Measurements from ENCODE around the gene DOK1. TPM values are rescaled to one million over a fixed set of nuclear protein-coding genes. Genes with fewer than 3 reads are reported as not detected.
"Not testable (repeated sequence)": the region's sequence is repeated elsewhere in the genome, so short reads cannot be mapped to it uniquely, and the experiment has no call there.

The DOK1 gene
- total and polyA plus RNA-seq, 4 donors: 7.5 to 14.5 (median 12.6) TPM

DNA sequence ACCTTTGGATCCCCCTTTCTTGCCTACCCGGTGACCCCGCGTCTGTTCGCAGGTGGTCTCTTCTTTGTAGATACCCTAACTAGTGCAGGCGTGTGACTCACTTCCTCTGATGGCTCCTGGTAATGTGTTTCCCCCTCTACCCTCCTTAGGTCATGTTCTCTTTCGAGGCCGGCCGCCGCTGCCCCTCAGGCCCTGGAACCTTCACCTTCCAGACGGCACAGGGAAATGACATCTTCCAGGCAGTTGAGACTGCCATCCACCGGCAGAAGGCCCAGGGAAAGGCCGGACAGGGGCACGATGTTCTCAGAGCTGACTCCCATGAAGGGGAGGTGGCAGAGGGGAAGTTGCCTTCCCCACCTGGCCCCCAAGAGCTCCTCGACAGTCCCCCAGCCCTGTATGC is 1.6 kb downstream of the DOK1 start:
- no peak overlapping the region for H3K4me3 ChIP-seq (ENCODE audit: low read depth, low read length)
- peaks cover 33% of the 10 kb centered on the region for H3K27me3 ChIP-seq (ENCODE audit: control insufficient read depth, insufficient read depth, low read length)
- H3K27ac ChIP-seq (ENCODE audit: low read depth, low read length): no peak overlapping the region
- DNase-seq (ENCODE audit: low read depth in 4 of 6, low spot score in 6 of 6): no peak
- H3K9me3 ChIP-seq (ENCODE audit: control insufficient read depth, insufficient read depth, low read length): no peaks in the 10 kb centered on the region
- 80% methylated on average over 14 of the region's 14 CpGs for WGBS (ENCODE audit: insufficient coverage)
- H3K4me1 ChIP-seq (ENCODE audit: control insufficient read depth, insufficient read depth, low read length): peaks cover 38% of the 10 kb centered on the region
- H3K36me3 ChIP-seq (ENCODE audit: control insufficient read depth, insufficient read depth, low read length): peaks cover 14% of the 10 kb centered on the region

DNA sequence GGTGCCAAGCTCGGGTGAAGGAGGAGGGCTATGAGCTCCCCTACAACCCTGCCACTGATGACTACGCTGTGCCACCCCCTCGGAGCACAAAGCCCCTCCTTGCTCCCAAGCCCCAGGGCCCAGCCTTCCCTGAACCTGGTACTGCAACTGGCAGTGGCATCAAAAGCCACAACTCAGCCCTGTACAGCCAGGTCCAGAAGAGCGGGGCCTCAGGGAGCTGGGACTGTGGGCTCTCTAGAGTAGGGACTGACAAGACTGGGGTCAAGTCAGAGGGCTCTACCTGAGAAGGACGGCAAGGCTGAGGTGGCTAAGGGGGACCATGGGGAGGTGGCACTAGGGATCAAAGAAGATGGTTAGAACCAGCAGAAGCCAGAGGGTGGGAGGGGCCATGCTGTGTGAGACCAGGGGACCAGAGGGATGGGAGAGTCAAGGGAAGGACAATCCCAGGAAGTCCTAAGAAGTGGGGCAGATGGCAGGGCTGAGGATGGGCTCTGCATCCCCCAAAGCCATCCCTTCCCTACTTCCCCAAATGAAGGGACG is 2.4 kb downstream of the DOK1 start:
- no peak for DNase-seq (ENCODE audit: low read depth in 4 of 6, low spot score in 6 of 6)
- H3K27me3 ChIP-seq (ENCODE audit: control insufficient read depth, insufficient read depth, low read length): peaks cover 39% of the 10 kb centered on the region
- peaks cover 14% of the 10 kb centered on the region for H3K36me3 ChIP-seq (ENCODE audit: control insufficient read depth, insufficient read depth, low read length)
- H3K27ac ChIP-seq (ENCODE audit: low read depth, low read length): no peak overlapping the region
- H3K9me3 ChIP-seq (ENCODE audit: control insufficient read depth, insufficient read depth, low read length): no peaks in the 10 kb centered on the region
- no peak overlapping the region for H3K4me3 ChIP-seq (ENCODE audit: low read depth, low read length)
- 96% methylated on average over 5 of the region's 6 CpGs for WGBS (ENCODE audit: insufficient coverage)
- peaks cover 38% of the 10 kb centered on the region for H3K4me1 ChIP-seq (ENCODE audit: control insufficient read depth, insufficient read depth, low read length)

DNA sequence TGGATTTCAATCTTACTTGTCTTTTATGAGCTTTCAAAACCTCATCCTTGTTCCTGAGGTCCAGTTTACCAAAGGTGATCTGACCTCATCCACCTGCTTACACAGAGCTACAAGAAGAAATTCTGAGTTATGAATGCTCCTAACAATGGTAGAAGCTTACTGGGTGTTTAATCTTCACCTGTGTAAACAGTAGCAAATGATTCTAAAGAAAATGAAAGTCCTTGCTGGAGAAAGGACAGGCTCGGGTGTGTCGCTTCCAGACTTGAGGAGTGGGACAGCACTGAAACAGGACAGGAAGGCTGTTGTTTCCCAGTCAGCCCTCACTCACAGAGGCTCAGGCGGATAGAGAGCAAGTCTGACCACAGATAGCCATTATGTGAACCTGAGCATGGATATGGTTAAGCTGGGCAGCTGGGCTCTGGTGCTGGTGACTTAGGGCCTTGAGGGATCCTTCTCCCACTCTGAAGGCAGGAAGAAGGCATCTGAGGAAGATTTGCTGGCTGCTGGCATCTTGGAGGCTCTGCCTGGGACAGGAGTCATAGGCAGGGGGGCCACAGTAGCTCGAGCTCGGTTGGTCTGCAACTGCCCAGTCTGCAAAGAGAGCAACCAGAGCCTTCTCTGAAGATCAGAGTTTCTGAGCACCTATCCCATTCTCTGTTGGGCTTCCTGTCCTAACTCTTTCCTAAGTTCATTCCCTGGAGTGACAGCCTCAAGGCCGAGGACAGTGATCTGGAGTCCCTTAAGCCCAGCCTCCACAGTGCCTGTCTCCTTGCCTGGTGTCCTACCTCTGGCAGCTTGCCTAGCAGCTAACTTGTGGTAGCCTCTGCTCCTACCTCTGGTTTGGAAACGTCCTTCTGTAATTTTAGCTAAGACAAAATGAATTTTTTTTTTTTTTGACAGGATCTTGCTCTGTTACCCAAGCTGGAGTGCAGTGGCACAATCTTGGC is 4.0 kb downstream of the DOK1 start:
- DNase-seq (ENCODE audit: low read depth in 4 of 6, low spot score in 6 of 6): no peak
- H3K36me3 ChIP-seq (ENCODE audit: control insufficient read depth, insufficient read depth, low read length): peaks cover 14% of the 10 kb centered on the region
- no peak overlapping the region for H3K27ac ChIP-seq (ENCODE audit: low read depth, low read length)
- no peak overlapping the region for H3K4me3 ChIP-seq (ENCODE audit: low read depth, low read length)
- no peaks in the 10 kb centered on the region for H3K9me3 ChIP-seq (ENCODE audit: control insufficient read depth, insufficient read depth, low read length)
- H3K27me3 ChIP-seq (ENCODE audit: control insufficient read depth, insufficient read depth, low read length): peaks cover 40% of the 10 kb centered on the region
- peaks cover 23% of the 10 kb centered on the region for H3K4me1 ChIP-seq (ENCODE audit: control insufficient read depth, insufficient read depth, low read length)
- WGBS (ENCODE audit: insufficient coverage): 83% methylated on average over 6 of the region's 7 CpGs

DNA sequence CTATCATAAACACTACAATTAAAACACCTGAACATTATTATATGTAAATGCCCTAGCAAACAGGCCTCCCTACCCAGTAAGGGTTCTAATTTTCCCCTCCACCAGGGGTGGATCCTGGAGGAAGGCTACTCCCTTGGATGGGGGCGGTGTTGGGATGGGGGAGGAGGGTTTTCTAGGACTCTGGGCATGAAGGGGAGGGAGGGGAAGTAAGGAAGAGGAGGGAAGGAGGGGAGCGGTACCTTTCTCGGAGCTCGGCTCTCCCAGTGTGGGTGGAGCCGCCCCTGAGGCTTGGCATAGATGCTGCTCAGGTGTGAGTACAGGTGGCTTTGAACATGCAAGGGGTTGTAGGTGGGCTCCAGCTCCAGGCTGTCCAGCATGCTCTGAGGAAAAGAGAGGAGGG is 5.4 kb downstream of the DOK1 start:
- peaks cover 14% of the 10 kb centered on the region for H3K36me3 ChIP-seq (ENCODE audit: control insufficient read depth, insufficient read depth, low read length)
- DNase-seq (ENCODE audit: low read depth in 4 of 6, low spot score in 6 of 6): no peak
- 23% methylated on average over 4 of the region's 5 CpGs for WGBS (ENCODE audit: insufficient coverage)
- H3K4me1 ChIP-seq (ENCODE audit: control insufficient read depth, insufficient read depth, low read length): peaks cover 9% of the 10 kb centered on the region
- H3K27ac ChIP-seq (ENCODE audit: low read depth, low read length): no peak overlapping the region
- H3K9me3 ChIP-seq (ENCODE audit: control insufficient read depth, insufficient read depth, low read length): no peaks in the 10 kb centered on the region
- H3K4me3 ChIP-seq (ENCODE audit: low read depth, low read length): no peak overlapping the region
- H3K27me3 ChIP-seq (ENCODE audit: control insufficient read depth, insufficient read depth, low read length): peaks cover 42% of the 10 kb centered on the region

DNA sequence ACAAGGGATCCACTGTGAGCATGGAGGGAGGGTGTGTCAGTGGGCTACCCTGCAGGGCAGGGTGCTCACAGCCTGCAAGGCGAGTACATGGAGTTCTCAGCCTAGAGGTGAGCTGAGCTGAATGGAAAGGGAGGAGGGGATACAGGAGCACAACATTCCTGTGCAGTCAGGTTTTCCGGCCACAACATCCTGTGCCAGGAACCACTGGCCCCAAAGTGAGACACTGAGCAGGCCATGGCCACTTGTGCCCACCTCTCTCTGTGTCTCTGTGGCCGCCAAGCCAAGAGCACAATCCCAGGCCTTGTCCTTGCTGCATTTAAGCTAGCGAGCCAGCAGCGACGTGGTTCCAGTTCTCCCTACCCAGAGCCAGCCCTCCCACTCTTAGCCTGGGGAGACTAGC is 6.1 kb downstream of the DOK1 start:
- no peak for DNase-seq (ENCODE audit: low read depth in 4 of 6, low spot score in 6 of 6)
- peaks cover 14% of the 10 kb centered on the region for H3K36me3 ChIP-seq (ENCODE audit: control insufficient read depth, insufficient read depth, low read length)
- WGBS (ENCODE audit: insufficient coverage): 82% methylated on average over 3 of the region's 6 CpGs
- no peaks in the 10 kb centered on the region for H3K9me3 ChIP-seq (ENCODE audit: control insufficient read depth, insufficient read depth, low read length)
- H3K27me3 ChIP-seq (ENCODE audit: control insufficient read depth, insufficient read depth, low read length): peaks cover 35% of the 10 kb centered on the region
- no peak overlapping the region for H3K27ac ChIP-seq (ENCODE audit: low read depth, low read length)
- peaks cover 3% of the 10 kb centered on the region for H3K4me1 ChIP-seq (ENCODE audit: control insufficient read depth, insufficient read depth, low read length)
- H3K4me3 ChIP-seq (ENCODE audit: low read depth, low read length): no peak overlapping the region

DNA sequence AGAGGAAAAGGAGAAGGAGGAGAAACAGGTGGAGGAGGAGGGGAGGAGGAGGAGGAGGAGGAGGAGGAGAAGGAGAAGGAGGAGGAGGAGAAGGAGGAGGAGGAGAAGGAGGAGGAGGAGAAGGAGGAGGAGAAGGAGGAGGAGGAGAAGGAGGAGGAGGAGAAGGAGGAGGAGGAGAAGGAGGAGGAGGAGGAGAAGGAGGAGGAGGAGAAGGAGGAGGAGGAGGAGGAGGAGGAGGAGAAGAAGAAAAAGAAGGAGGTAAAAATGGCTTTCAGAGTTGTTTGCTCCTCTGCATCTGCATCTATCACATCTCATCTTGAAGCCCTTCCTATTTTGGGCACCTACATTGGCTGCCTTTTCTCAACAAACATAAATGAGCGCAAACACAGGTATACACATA is 6.5 kb downstream of the DOK1 start:
- not testable (repeated sequence) for H3K36me3 ChIP-seq (ENCODE audit: control insufficient read depth, insufficient read depth, low read length); H3K4me3 ChIP-seq (ENCODE audit: low read depth, low read length); DNase-seq (ENCODE audit: low read depth in 4 of 6, low spot score in 6 of 6); H3K9me3 ChIP-seq (ENCODE audit: control insufficient read depth, insufficient read depth, low read length); H3K27ac ChIP-seq (ENCODE audit: low read depth, low read length); H3K4me1 ChIP-seq (ENCODE audit: control insufficient read depth, insufficient read depth, low read length)
- WGBS (ENCODE audit: insufficient coverage): 100% methylated on average over 1 of the region's 1 CpG
- H3K27me3 ChIP-seq (ENCODE audit: control insufficient read depth, insufficient read depth, low read length): peaks cover 31% of the 10 kb centered on the region

DNA sequence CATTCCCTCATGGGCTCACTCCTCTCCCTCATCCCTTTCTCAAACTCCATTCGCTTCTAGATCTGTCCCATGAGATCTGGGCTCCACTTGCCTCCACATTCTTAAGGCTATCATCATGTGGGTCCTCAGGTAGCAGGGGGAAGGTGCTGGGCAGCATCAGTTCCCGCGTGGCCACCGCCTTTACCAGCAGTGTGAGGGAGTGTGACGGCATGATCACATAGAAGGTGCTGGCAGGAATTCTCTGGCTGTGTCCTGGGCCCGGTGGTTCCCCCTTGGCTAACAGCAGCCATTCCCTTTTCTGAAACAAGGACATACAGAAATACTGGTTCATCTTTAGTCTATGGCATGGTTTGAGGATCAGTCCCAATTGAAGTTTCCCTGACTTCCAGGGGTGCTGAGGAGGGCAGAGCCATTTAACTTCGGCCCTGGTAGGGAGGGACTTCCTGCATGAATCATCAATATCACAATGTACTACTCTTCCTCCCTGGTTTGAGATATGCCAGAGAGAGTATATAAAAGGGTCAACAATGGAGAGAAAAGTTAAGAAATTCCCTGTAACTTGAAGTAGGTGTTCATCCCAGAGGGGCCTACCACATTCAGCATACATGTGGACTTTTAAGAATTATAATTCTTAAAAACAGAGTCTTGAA is 7.7 kb downstream of the DOK1 start:
- H3K27ac ChIP-seq (ENCODE audit: low read depth, low read length): no peak overlapping the region
- peaks cover 28% of the 10 kb centered on the region for H3K27me3 ChIP-seq (ENCODE audit: control insufficient read depth, insufficient read depth, low read length)
- H3K4me3 ChIP-seq (ENCODE audit: low read depth, low read length): no peak overlapping the region
- 78% methylated on average over 4 of the region's 7 CpGs for WGBS (ENCODE audit: insufficient coverage)
- H3K9me3 ChIP-seq (ENCODE audit: control insufficient read depth, insufficient read depth, low read length): no peaks in the 10 kb centered on the region
- H3K36me3 ChIP-seq (ENCODE audit: control insufficient read depth, insufficient read depth, low read length): no peaks in the 10 kb centered on the region
- no peak for DNase-seq (ENCODE audit: low read depth in 4 of 6, low spot score in 6 of 6)
- H3K4me1 ChIP-seq (ENCODE audit: control insufficient read depth, insufficient read depth, low read length): no peaks in the 10 kb centered on the region

DNA sequence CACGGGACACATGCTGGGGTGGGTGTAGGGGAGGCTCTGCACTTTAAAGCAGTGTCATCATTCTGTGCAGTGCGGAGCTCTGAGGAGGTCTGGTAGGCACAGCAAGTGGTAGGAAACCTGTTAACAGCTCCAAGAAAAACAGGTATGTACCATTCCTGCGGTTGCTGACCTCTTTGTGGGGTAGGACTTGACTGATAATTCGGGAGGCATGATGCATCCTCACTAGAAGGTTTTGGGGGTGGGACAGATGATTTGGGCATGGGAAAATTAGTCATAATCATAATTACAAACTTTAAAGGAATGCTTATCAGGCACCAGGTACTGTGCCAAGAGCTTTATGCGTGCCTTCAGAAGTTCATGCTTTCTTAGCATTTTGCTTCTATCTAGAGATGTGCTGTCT is 9.7 kb downstream of the DOK1 start:
- DNase-seq (ENCODE audit: low read depth in 4 of 6, low spot score in 6 of 6): no peak
- WGBS (ENCODE audit: insufficient coverage): 80% methylated on average over 3 of the region's 5 CpGs
- H3K4me3 ChIP-seq (ENCODE audit: low read depth, low read length): no peak overlapping the region
- H3K36me3 ChIP-seq (ENCODE audit: control insufficient read depth, insufficient read depth, low read length): no peaks in the 10 kb centered on the region
- H3K27ac ChIP-seq (ENCODE audit: low read depth, low read length): no peak overlapping the region
- H3K9me3 ChIP-seq (ENCODE audit: control insufficient read depth, insufficient read depth, low read length): no peaks in the 10 kb centered on the region
- peaks cover 28% of the 10 kb centered on the region for H3K27me3 ChIP-seq (ENCODE audit: control insufficient read depth, insufficient read depth, low read length)
- H3K4me1 ChIP-seq (ENCODE audit: control insufficient read depth, insufficient read depth, low read length): no peaks in the 10 kb centered on the region

DNA sequence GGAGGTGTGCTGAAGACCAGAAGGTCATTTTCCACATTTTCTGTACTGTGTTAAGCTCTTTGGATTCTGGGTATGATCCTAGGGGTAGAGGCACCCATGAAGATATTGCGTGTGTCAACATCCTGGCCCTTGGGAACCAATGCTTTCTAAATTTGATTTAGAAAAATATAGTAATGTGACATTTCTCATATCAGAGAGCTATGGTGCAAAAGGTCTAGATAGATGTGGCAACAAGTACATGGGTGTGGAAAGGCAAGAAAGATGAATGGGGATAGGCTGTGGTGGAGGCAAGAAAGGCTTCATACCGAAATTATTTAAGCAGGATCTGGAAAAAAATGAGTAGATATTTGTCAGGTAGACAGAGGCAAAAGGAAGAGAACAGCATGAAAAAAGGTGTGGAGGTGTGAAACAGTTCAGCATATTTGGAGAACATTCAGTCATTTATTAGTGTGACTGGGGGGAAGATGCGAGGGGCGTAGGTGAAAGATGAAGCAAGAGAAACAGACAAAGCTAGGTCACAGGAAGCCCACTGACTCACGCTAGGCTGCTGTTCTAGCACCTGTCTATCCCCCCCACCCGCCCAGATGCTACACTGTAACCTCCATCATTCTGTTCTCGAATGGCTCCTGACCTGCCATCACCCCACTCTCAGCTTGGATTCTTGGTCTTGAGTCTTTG is 11.7 kb downstream of the DOK1 start:
- H3K9me3 ChIP-seq (ENCODE audit: control insufficient read depth, insufficient read depth, low read length): no peaks in the 10 kb centered on the region
- H3K27ac ChIP-seq (ENCODE audit: low read depth, low read length): no peak overlapping the region
- H3K4me1 ChIP-seq (ENCODE audit: control insufficient read depth, insufficient read depth, low read length): no peaks in the 10 kb centered on the region
- no peaks in the 10 kb centered on the region for H3K36me3 ChIP-seq (ENCODE audit: control insufficient read depth, insufficient read depth, low read length)
- peaks cover 15% of the 10 kb centered on the region for H3K27me3 ChIP-seq (ENCODE audit: control insufficient read depth, insufficient read depth, low read length)
- WGBS (ENCODE audit: insufficient coverage): 91% methylated on average over 4 of the region's 7 CpGs
- no peak for DNase-seq (ENCODE audit: low read depth in 4 of 6, low spot score in 6 of 6)
- no peak overlapping the region for H3K4me3 ChIP-seq (ENCODE audit: low read depth, low read length)

Data from spinal cord (tissue), 10 donors.